HL-60 (cell line): ENCODE measurements around the gene DNAH12.

ENCODE experiments used
- DNase-seq, 2 experiments: peaks; one replicate each; pipeline ENCODE4 v3.0.0-alpha.2; 2010 to 2020; ENCODE audit warnings: low read depth in 1 of 2, low spot score in 1 of 2
- H3K27ac ChIP-seq: fragments of 250-450 bp; sonication (Bioruptor Pico); replicated peaks from 2 replicates; pipeline ENCODE4 v1.5.1; 2020; ENCODE audit warnings: mild to moderate bottlenecking, moderate library complexity
- H3K27me3 ChIP-seq: fragments of 250-450 bp; sonication (Bioruptor Pico); 2 replicates; pipeline ENCODE4 v1.5.1; 2021; ENCODE audit warnings: mild to moderate bottlenecking, moderate library complexity; ENCODE audit not compliant: insufficient read depth, poor library complexity, severe bottlenecking
- H3K4me3 ChIP-seq: replicated peaks from 2 replicates; pipeline ENCODE4 v1.5.1; 2011; ENCODE audit warnings: mild to moderate bottlenecking, control low read depth, low read length; ENCODE audit not compliant: insufficient read depth
- GABPA ChIP-seq: IDR thresholded peaks from 2 replicates; pipeline ENCODE4 v1.6.1; 2012; ENCODE audit warnings: low read depth
- POLR2AphosphoS5 ChIP-seq: IDR thresholded peaks from 2 replicates; pipeline ENCODE4 v1.6.1; 2012; ENCODE audit warnings: low read depth
- SPI1 ChIP-seq: IDR thresholded peaks from 2 replicates; pipeline ENCODE4 v1.6.1; 2012; ENCODE audit warnings: low read depth, mild to moderate bottlenecking, borderline replicate concordance
- TF ChIP-seq, protein P1 (sequence below): IDR thresholded peaks from 2 replicates; pipeline ENCODE4 v1.6.1; 2012; ENCODE audit warnings: low read depth; ENCODE audit not compliant: insufficient replicate concordance
- TF ChIP-seq, protein P2 (sequence below): IDR thresholded peaks from one replicate; pipeline ENCODE4 v1.5.1; 2011; ENCODE audit warnings: low read length, control low read depth, inconsistent platforms; ENCODE audit not compliant: insufficient read depth

DNAH12 gene

DNA sequence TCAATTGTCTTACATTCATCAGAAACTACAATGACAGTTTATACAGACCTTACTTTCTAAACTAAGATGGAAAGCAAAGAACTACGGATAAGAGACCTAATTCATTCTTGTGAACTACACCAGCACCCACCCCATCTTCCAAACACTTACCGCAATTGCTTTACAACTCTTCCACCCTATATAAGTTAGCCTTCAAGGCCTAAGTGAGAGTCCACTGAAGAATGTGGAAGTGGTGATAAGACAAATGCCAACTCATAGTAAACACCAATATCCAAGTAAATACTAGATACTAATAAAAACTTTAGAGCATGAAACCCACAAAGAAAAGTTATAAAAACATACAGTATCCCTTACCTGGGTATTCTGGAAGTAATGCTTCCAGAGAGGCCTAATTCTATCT is 39.4 kb upstream of the DNAH12 start:
- Histone ChIP-seq H3K4me3 (no peak overlapping the region), H3K27me3 (no peaks in the 10 kb centered on the region), H3K27ac (no peak overlapping the region)
- DNase-seq, result no peak
- no peak for TF ChIP-seq GABPA
- TF ChIP-seq, protein P1, sequence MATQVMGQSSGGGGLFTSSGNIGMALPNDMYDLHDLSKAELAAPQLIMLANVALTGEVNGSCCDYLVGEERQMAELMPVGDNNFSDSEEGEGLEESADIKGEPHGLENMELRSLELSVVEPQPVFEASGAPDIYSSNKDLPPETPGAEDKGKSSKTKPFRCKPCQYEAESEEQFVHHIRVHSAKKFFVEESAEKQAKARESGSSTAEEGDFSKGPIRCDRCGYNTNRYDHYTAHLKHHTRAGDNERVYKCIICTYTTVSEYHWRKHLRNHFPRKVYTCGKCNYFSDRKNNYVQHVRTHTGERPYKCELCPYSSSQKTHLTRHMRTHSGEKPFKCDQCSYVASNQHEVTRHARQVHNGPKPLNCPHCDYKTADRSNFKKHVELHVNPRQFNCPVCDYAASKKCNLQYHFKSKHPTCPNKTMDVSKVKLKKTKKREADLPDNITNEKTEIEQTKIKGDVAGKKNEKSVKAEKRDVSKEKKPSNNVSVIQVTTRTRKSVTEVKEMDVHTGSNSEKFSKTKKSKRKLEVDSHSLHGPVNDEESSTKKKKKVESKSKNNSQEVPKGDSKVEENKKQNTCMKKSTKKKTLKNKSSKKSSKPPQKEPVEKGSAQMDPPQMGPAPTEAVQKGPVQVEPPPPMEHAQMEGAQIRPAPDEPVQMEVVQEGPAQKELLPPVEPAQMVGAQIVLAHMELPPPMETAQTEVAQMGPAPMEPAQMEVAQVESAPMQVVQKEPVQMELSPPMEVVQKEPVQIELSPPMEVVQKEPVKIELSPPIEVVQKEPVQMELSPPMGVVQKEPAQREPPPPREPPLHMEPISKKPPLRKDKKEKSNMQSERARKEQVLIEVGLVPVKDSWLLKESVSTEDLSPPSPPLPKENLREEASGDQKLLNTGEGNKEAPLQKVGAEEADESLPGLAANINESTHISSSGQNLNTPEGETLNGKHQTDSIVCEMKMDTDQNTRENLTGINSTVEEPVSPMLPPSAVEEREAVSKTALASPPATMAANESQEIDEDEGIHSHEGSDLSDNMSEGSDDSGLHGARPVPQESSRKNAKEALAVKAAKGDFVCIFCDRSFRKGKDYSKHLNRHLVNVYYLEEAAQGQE, result no peak
- TF ChIP-seq SPI1, result no peak
- TF ChIP-seq, protein P2, sequence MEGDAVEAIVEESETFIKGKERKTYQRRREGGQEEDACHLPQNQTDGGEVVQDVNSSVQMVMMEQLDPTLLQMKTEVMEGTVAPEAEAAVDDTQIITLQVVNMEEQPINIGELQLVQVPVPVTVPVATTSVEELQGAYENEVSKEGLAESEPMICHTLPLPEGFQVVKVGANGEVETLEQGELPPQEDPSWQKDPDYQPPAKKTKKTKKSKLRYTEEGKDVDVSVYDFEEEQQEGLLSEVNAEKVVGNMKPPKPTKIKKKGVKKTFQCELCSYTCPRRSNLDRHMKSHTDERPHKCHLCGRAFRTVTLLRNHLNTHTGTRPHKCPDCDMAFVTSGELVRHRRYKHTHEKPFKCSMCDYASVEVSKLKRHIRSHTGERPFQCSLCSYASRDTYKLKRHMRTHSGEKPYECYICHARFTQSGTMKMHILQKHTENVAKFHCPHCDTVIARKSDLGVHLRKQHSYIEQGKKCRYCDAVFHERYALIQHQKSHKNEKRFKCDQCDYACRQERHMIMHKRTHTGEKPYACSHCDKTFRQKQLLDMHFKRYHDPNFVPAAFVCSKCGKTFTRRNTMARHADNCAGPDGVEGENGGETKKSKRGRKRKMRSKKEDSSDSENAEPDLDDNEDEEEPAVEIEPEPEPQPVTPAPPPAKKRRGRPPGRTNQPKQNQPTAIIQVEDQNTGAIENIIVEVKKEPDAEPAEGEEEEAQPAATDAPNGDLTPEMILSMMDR, result no peak
- no peak for TF ChIP-seq POLR2AphosphoS5

DNA sequence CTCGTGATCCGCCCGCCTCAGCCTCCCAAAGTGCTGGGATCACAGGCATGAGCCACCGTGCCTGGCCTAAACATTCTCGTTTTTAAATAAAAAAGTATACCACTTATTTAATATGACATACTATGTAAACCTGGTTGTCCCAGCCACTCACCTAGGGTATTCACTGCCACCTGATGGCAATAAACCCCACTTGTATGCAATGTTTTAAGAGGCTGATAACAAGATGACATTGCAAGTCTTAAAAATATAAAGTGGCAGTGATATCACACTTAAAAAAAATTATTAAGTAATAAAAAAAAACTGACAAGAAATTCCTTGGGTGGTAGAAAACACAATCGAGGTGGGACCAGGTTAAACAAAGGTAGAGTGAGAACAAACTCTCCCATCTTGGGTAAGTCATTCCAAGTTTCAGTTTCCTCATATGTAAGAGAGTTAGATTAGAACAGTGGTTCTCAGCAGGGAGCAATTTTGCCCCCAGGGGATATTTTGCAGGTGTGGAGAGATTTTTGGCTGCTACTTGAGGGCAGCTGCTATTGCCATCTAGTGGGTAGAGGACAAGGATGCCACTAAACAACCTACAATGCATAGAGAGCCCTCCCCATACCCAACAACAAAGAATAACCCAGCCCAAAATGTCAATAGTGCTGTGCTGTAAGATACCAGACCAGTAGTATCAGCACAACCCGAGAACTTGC is 38.5 kb upstream of the DNAH12 start:
- no peaks in the 10 kb centered on the region for H3K27me3 ChIP-seq
- H3K27ac ChIP-seq, result no peak overlapping the region
- no peak for DNase-seq
- no peak overlapping the region for H3K4me3 ChIP-seq
- TF ChIP-seq, protein P2, result no peak
- TF ChIP-seq POLR2AphosphoS5 (no peak), SPI1 (no peak), GABPA (no peak)
- TF ChIP-seq, protein P1, result no peak

DNA sequence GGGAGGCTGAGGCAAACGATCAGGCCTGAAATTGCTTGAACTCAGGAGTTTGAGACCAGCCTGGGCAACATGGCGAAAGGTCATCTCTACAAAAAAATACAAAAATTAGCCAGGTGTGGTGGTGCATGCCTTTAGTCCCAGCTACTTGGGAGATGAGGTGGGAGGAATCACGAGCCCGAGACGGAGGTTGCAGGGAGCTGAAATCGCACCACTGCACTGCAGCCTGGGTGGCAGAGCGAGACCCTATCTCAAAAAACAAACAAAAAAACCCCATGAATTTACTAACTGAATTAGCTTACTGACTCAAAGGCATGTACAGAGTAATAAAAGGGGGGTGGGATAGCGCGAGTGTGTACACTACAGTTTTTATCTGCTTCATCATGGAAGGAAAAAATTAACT is 33.7 kb upstream of the DNAH12 start:
- no peaks in the 10 kb centered on the region for H3K27me3 ChIP-seq
- no peak for DNase-seq
- TF ChIP-seq GABPA (no peak), SPI1 (no peak), POLR2AphosphoS5 (no peak)
- TF ChIP-seq, protein P1, result no peak
- TF ChIP-seq, protein P2, result no peak
- no peak overlapping the region for H3K27ac ChIP-seq
- no peak overlapping the region for H3K4me3 ChIP-seq
